ENCODE results near the gene METRN.
A peak's percentile ranks its signal among the peaks of the same experiment; 100 is the strongest.

METRN gene

DNA sequence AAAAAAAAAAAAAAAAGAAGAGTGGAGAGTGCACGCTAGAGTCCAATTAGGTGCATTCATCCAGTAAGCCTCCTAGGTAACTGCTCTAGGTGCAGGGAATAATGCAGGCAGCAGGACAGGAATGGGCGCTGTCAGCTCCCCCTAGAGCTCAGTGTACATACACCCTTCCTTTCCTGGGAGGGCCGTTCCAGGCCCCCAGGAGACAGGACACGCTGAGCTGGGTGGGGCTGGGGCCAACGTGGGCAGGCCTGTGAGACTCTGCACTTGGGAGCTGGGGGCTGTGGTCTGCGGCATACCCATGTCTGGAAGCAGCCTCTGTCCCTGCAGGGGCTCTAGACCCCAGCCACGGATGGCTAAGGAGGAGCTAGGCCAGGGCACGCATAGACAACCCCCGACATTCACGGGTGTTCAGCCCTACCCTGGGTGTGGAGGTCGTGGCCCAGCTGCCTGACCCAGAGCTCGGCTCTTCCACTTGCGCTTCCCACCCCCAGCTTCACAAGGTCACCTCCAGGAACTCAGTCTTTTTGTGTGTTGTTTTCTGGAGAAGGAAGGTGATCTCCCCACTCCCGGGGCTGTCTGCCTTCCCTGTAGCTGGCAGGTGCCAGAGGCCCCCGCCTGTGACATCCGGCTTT, 5.0 kb downstream of the METRN start:
- Mint-ChIP-seq H3K27ac (peak overlapping the region; percentile 87), H3K36me3 (peaks cover 6% of the 10 kb centered on the region), H3K4me3 (peak overlapping the region; percentile 84), H3K9me3 (no peaks in the 10 kb centered on the region), H3K4me1 (peaks cover 45% of the 10 kb centered on the region), H3K27me3 (peaks cover 9% of the 10 kb centered on the region)
- no peak for ATAC-seq

DNA sequence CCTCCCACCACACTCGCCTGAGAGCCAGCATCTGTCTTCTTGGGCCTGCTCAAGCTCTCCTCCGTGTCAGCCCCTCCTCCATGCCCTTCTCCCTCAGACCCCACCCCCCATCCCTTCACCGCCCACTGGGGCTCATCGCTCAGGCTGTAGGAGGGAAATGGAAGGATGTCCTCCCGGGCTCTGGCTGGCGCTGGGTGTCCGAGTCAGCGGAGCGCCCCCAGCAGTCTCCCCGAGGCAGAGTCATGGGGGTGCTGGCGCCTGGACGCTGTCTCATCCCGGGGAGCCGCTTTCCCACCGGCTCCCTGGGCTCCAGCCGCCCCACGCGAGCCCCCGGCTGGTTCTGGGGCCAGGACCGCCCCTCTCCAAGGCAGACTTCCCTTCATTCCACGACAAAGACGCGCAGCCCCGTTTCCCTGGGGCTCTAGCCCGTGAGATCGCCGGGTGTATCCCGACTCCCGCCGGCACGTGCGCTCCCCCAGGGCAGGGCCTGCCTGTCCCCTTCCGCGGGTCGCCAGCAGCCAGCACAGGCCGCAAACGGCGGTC, 5.6 kb downstream of the METRN start:
- Mint-ChIP-seq H3K4me3 (peak overlapping the region; percentile 84), H3K9me3 (no peaks in the 10 kb centered on the region), H3K27me3 (peaks cover 9% of the 10 kb centered on the region), H3K36me3 (peaks cover 6% of the 10 kb centered on the region), H3K4me1 (peaks cover 51% of the 10 kb centered on the region), H3K27ac (peak overlapping the region; percentile 87)
- ATAC-seq: peak; percentile 39

DNA sequence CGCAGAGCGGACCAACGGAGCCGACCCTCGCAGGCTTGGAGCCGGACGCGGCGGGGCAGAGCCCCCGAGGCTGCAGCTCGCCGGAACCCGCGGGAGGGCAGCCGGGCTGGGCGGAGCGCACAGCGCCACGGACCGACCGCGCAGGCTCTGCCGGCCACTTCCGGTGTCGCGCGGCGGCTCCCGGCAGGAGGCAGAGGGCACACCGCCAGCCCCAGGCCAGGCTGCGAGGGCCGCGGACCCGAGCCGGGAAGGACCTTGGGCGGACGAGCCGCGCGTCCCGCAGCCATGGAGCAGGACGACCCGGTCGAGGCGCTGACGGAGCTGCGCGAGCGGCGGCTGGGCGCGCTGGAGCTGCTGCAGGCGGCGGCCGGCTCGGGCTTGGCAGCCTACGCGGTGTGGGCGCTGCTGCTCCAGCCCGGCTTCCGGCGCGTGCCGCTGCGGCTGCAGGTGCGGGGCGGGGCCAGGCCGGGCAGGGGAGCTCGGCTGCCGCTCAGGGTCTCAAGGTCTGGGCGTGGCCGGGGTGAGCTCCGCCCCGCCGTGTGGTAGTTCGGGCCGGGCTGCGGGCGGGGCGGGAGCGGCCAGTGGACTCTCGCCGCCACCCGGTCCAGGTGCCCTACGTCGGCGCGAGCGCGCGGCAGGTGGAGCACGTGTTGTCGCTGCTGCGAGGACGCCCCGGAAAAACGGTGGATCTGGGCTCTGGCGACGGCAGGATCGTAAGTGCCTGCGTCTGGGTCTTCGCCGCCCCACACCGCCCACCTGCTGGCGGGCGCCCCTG, 6.3 kb downstream of the METRN start, which contains the start of gene ANTKMT:
ANTKMT (plus strand) TSS at position 157 of the 775 bp plus-strand sequence; CDS start at position 286, 129 bp downstream.
- peak within 1 kb of the TSS; percentile 87 for H3K27ac Mint-ChIP-seq
- peak; percentile 89 for ATAC-seq
- peaks cover 6% of the 10 kb centered on the region for H3K27me3 Mint-ChIP-seq
- H3K36me3 Mint-ChIP-seq: peaks cover 6% of the 10 kb centered on the region
- no peaks in the 10 kb centered on the region for H3K9me3 Mint-ChIP-seq
- peak within 1 kb of the TSS; percentile 84 for H3K4me3 Mint-ChIP-seq
- peaks cover 55% of the 10 kb centered on the region for H3K4me1 Mint-ChIP-seq

DNA sequence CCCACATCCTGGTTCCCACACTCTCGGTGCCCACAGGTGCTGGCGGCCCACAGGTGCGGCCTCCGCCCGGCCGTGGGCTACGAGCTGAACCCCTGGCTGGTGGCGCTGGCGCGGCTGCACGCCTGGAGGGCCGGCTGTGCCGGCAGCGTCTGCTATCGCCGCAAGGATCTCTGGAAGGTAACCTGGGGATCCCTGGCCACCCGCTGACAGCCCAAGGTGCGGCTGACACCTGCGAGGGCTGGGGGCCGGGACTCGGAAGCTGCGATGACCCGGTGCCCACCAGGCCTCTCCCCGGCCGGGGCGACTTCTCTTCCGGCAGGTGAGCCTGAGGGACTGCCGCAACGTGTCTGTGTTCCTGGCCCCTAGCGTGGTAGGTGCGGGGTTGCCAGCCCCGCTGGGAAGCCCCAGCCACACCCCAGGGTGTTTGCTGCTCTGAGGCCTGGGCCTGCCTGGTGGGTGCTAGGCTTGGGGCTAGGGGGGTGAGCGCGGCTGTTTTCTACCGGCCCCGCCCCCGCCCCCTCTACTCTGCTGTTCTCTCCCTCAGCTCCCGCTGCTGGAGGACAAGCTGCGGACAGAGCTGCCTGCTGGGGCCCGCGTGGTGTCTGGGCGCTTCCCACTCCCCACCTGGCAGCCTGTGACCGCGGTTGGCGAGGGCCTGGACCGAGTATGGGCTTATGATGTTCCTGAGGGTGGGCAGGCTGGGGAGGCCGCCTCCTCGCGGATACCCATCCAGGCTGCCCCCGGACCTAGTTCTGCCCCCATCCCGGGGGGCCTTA, 7.0 kb downstream of the METRN start:
- no peaks in the 10 kb centered on the region for H3K9me3 Mint-ChIP-seq
- no peak for ATAC-seq
- H3K4me3 Mint-ChIP-seq: peak overlapping the region; percentile 74
- H3K36me3 Mint-ChIP-seq: peaks cover 6% of the 10 kb centered on the region
- H3K4me1 Mint-ChIP-seq: peaks cover 55% of the 10 kb centered on the region
- H3K27me3 Mint-ChIP-seq: no peaks in the 10 kb centered on the region
- H3K27ac Mint-ChIP-seq: peak overlapping the region; percentile 46

GRCh38 chr16:722835-723633, 8.1 kb downstream of the METRN start:
- no peak overlapping the region for H3K27ac Mint-ChIP-seq
- peaks cover 6% of the 10 kb centered on the region for H3K36me3 Mint-ChIP-seq
- no peak for ATAC-seq
- peaks cover 55% of the 10 kb centered on the region for H3K4me1 Mint-ChIP-seq
- H3K9me3 Mint-ChIP-seq: no peaks in the 10 kb centered on the region
- H3K27me3 Mint-ChIP-seq: no peaks in the 10 kb centered on the region
- H3K4me3 Mint-ChIP-seq: peak overlapping the region; percentile 35

DNA sequence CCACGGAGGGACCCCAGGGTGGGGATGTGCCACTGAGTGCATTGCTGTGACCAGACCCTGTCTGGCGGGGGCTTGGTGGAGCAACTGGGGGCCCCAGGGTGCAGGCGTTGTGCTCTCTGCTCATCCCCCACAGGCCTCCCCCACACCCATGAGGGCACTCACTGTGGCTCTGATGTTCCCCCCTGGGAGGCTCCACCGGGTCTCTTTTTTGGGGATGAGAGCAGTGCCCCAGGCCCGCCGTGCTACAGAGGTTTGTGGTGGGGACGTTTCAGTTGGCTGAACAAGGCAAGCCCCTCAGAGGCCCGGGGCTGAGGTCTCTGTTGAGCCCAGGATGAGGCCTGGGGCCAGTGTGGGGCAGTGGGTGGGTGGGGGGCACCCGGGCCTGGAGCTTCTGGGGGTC, 8.8 kb downstream of the METRN start:
- H3K4me3 Mint-ChIP-seq: no peak overlapping the region
- H3K9me3 Mint-ChIP-seq: no peaks in the 10 kb centered on the region
- H3K4me1 Mint-ChIP-seq: peaks cover 55% of the 10 kb centered on the region
- H3K27me3 Mint-ChIP-seq: no peaks in the 10 kb centered on the region
- no peak for ATAC-seq
- no peak overlapping the region for H3K27ac Mint-ChIP-seq
- H3K36me3 Mint-ChIP-seq: peaks cover 6% of the 10 kb centered on the region

DNA sequence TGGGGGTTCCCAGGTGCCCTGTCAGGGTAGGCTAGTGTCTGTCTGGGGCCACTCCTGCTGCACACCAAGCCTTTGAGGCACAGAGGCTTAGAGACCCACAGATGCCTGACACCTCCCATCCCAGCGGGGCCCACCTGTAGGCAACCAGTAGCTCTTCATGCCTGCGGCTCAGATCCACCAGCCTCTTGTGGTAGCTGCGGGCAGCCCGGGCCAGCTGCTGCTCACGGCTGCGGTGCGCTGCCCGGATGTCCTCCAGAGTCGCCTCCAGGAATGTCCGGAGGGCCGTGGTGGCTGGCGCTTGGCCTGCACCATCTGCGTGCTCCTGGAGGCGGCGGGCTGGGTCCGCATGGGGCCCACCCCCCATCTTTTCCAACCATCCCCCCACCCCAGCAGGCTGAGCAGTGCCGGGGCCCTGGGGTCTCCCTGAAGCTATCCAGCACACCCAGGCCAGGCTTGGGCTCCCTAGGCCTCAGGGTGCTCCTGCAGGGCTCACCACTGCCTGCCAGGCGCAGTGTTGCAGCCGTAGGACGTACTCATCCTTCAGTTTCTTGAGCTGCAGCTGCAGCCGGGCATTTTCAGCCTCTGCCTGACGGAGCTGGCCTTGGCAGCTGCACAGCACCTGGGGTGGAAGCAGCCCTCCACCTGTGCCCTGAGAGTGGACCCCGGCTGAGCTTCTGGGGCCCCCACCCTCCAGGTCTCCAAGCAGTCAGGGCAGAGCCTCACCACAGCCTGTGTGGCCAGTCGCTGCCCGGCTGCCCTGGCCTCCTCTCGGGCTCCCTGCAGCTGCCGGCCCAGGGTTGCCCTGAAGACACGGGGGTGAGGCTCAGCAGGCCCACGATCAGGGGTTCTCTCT, 9.5 kb downstream of the METRN start:
- H3K27ac Mint-ChIP-seq: peak overlapping the region; percentile 53
- no peak for ATAC-seq
- peaks cover 49% of the 10 kb centered on the region for H3K4me1 Mint-ChIP-seq
- no peaks in the 10 kb centered on the region for H3K9me3 Mint-ChIP-seq
- H3K27me3 Mint-ChIP-seq: no peaks in the 10 kb centered on the region
- H3K4me3 Mint-ChIP-seq: no peak overlapping the region
- peaks cover 6% of the 10 kb centered on the region for H3K36me3 Mint-ChIP-seq

DNA sequence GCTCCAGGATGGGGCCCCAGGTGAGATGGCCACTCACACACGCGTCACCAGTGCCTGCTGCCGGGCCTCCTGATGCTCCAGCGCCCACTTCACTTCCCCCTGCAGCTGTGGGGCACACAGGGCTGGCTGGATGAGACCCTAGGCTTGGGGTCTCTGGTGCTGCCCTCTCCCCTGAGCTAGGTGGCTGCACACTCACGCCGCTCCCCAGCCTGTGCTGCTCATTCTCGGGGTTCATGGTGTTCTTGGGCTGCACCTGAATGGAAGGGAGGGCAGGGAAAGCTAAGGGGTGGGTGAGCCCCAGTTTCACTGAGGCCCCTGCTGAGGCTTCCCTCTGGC, 10.1 kb downstream of the METRN start:
- Mint-ChIP-seq H3K4me1 (peaks cover 43% of the 10 kb centered on the region), H3K27me3 (no peaks in the 10 kb centered on the region), H3K27ac (peak overlapping the region; percentile 70), H3K4me3 (no peak overlapping the region), H3K36me3 (peaks cover 6% of the 10 kb centered on the region), H3K9me3 (no peaks in the 10 kb centered on the region)
- ATAC-seq: no peak

DNA sequence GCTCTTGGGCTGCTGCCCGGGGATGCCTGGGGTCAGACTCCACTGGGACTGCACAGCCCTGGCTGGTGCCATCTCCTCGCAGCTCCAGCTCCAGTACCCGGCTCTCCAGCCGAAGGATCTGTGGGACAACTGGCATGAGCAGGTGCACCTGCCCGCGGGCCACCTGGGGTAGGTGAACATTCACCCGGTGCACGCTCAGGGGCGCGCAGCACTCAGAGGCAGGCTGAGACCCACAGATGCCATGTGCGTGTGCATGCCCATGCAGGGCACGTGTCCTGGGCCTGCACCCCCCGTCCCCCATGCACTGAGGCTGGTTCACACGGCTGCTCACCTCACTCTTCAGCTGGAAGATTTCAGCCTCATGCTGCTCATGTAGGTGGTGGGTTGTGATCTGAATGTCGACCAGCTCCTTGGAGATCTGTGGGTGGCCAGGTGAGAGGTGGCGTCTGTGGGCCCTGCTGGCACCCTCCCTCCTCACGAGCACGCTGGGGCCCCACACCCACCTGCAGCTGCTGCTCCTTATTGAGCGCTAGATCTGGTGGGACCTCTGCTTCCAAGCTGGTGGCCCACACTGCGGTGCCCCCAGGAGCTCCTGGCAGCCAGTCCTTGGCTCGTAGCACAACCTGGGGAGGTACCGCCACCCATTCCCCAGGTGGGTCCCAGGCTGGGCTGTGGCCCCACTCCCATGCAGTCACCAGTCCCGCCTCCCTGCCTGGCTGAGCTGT, 10.7 kb downstream of the METRN start:
- peaks cover 37% of the 10 kb centered on the region for H3K4me1 Mint-ChIP-seq
- no peaks in the 10 kb centered on the region for H3K27me3 Mint-ChIP-seq
- H3K27ac Mint-ChIP-seq: peak overlapping the region; percentile 70
- no peak for ATAC-seq
- H3K4me3 Mint-ChIP-seq: peak overlapping the region; percentile 84
- H3K36me3 Mint-ChIP-seq: peaks cover 6% of the 10 kb centered on the region
- H3K9me3 Mint-ChIP-seq: no peaks in the 10 kb centered on the region

GRCh38 chr16:726188-726437, 11.2 kb downstream of the METRN start:
- Mint-ChIP-seq H3K4me1 (peaks cover 36% of the 10 kb centered on the region), H3K27ac (peak overlapping the region; percentile 70), H3K27me3 (no peaks in the 10 kb centered on the region), H3K9me3 (no peaks in the 10 kb centered on the region), H3K4me3 (peak overlapping the region; percentile 84), H3K36me3 (peaks cover 6% of the 10 kb centered on the region)
- ATAC-seq: no peak

DNA sequence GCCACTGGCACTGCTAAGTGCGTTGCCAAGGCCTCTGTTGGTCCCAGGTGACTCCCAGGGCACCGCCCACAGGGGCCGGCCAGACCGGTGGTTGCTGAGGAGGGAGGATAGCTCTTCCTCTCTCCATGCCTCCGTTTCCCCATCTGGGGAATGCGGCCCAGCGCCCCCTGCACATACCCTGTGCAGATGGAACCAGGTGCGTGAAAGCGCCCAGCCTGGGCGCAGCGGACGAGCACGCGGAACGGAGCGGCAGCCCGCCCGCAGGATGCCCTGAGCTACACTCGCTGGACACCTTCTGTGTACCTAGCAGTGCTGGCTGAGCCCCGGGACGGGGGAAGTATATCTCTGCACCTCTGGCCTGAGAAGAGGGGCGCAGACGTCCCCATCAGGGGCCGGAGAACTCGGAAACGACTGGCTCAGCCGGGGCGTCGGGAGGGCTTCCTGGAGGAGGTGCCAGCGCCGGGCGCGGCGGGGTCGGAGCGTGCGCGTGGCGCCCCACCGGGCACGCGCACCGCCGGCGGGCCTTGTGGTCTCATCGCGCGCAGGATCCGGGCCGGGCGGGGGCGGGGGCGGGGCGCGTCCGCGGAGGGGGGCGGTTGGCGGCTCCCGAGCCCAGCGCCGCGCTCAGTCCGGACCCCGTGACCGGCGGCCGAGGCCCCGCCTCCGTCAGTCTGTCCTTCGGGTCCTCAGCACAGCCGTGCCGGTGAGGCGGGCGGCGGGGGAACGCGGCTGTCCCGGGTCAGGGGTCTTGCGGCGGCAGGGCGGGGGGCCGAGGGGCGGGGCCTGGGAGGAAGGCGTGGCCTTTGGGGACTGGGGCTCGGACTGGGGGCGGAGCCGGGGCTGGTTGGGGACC, 11.7 kb downstream of the METRN start, which contains the start of the genes CCDC78 and HAGHL:
CCDC78 (minus strand) TSS at position 6 of the 853 bp plus-strand sequence. CDS start 76 bp downstream, outside the sequence.
HAGHL (plus strand) TSS at position 669 of the 853 bp plus-strand sequence. CDS start 404 bp downstream, outside the sequence.
- Mint-ChIP-seq H3K36me3 (peaks cover 6% of the 10 kb centered on the region), H3K4me1 (peaks cover 36% of the 10 kb centered on the region), H3K9me3 (no peaks in the 10 kb centered on the region), H3K4me3 (peak within 1 kb of the TSS; percentile 84), H3K27ac (peak within 1 kb of the TSS; percentile 70), H3K27me3 (no peaks in the 10 kb centered on the region)
- peak; percentile 62 for ATAC-seq

- H3K4me1 Mint-ChIP-seq: peaks cover 31% of the 10 kb centered on the region
- H3K9me3 Mint-ChIP-seq: no peaks in the 10 kb centered on the region
- peak overlapping the region; percentile 71 for H3K4me3 Mint-ChIP-seq
- peak; percentile 46 for ATAC-seq
- H3K27ac Mint-ChIP-seq: peak overlapping the region; percentile 37
- peaks cover 6% of the 10 kb centered on the region for H3K36me3 Mint-ChIP-seq
- no peaks in the 10 kb centered on the region for H3K27me3 Mint-ChIP-seq
These were observed 12.5 kb downstream of the METRN start for GRCh38 chr16:727291-727977.
